CD8-positive, alpha-beta memory T cell (primary cell): ENCODE data around the gene TJP2. TPM values are rescaled to one million over a fixed set of nuclear protein-coding genes. Genes with fewer than 3 reads are reported as not detected.

Source experiments
- CTCF ChIA-PET: fragments of 350-600 bp; sonication (Branson Sonifier 250); formaldehyde crosslinking; loops from one replicate; lab custom pipeline; 2021; ENCODE audit warnings: antibody characterized with exemption; lab: Charles Lee
- POLR2A ChIA-PET: fragments of 350-600 bp; sonication (Branson Sonifier 250); formaldehyde crosslinking; loops from one replicate; lab custom pipeline; 2021; ENCODE audit warnings: antibody characterized with exemption; lab: Charles Lee
- DNase-seq, 5 donors: peaks; one replicate each; pipeline versions ENCODE4 v3.0.0 to v3.0.0-alpha.2; 2020 to 2022; ENCODE audit warnings: mixed read lengths in 1 of 5
- H3K27ac ChIP-seq: one replicate; pipeline ENCODE4 v1.7.0; 2013; ENCODE audit warnings: low read depth, mild to moderate bottlenecking, low read length, moderate library complexity
- H3K27me3 ChIP-seq: 2 replicates; pipeline ENCODE4 v1.7.0; 2013; ENCODE audit warnings: low read length, mild to moderate bottlenecking; ENCODE audit not compliant: insufficient read depth, poor library complexity, severe bottlenecking
- H3K36me3 ChIP-seq: 2 replicates; pipeline ENCODE4 v1.7.0; 2013; ENCODE audit warnings: mild to moderate bottlenecking, low read length, moderate library complexity; ENCODE audit not compliant: insufficient read depth
- H3K4me1 ChIP-seq: 2 replicates; pipeline ENCODE4 v1.7.0; 2013; ENCODE audit warnings: mild to moderate bottlenecking, low read length, moderate library complexity; ENCODE audit not compliant: insufficient read depth
- H3K4me3 ChIP-seq: 2 replicates; pipeline ENCODE4 v1.7.0; 2013; ENCODE audit warnings: mild to moderate bottlenecking, low read length
- H3K9me3 ChIP-seq: 2 replicates; pipeline ENCODE4 v1.7.0; 2013; ENCODE audit warnings: mild to moderate bottlenecking, low read length
- H3K27ac Mint-ChIP-seq, 8 donors: one replicate each; pipeline ENCODE4 v1.8.0; 2020 to 2021; ENCODE audit warnings: mixed read lengths in 8 of 8, mild to moderate bottlenecking in 6 of 8, inconsistent platforms in 3 of 8, moderate library complexity in 3 of 8
- H3K27me3 Mint-ChIP-seq, 2 donors: one replicate each; pipeline ENCODE4 v1.8.0; 2020 to 2021; ENCODE audit warnings: mixed read lengths in 2 of 2, mild to moderate bottlenecking in 1 of 2, moderate library complexity in 1 of 2
- H3K36me3 Mint-ChIP-seq, 3 donors: one replicate each; pipeline ENCODE4 v1.8.0; 2020 to 2021; ENCODE audit warnings: mixed read lengths in 3 of 3, inconsistent platforms in 1 of 3, mild to moderate bottlenecking in 1 of 3
- H3K4me1 Mint-ChIP-seq, 3 donors: one replicate each; pipeline ENCODE4 v1.8.0; 2020 to 2021; ENCODE audit warnings: mixed read lengths in 3 of 3, inconsistent platforms in 1 of 3, mild to moderate bottlenecking in 1 of 3
- H3K4me3 Mint-ChIP-seq, 7 donors: one replicate each; pipeline ENCODE4 v1.8.0; 2020 to 2021; ENCODE audit warnings: mixed read lengths in 7 of 7, mild to moderate bottlenecking in 6 of 7, moderate library complexity in 4 of 7, inconsistent platforms in 2 of 7
- H3K9me3 Mint-ChIP-seq, 5 donors: one replicate each; pipeline ENCODE4 v1.8.0; 2020 to 2022; ENCODE audit warnings: mixed read lengths in 5 of 5, mild to moderate bottlenecking in 3 of 5, moderate library complexity in 2 of 5, inconsistent platforms in 1 of 5
- polyA plus RNA-seq: library from polyadenylated mRNA; unstranded; fragments of 300-500 nt; fragmentation: Illumina TruSeq; gene quantifications from one replicate; pipeline ENCODE4 v1.2.3, GENCODE V29; 2021
- total RNA-seq, 2 experiments: library from RNA; stranded (reverse); gene quantifications; one replicate each; pipeline ENCODE4 v1.2.3, GENCODE V29; 2021

Gene TJP2
- total and polyA plus RNA-seq, 3 experiments from 2014 or later = 2.1 to 20.8 (median 19.7) TPM

DNA sequence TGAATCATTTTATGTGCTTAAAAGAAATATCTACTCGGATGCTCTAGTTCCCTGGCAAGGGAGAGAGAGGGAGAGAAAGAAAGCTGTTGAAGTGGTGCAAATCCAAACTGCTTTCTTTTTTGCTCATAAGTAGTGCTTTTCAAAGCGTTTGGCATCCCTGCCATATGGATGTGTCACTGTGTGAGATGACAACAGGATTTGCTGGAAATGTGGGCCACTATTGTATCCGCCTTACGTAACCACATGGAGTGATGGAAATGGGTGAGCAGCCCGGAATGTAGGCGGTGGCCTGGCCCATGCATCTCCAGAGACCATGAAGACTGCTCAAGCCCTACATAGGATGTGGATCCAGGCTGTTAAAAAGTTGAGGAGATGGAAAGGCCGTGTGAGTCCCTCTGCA, 30.8 kb downstream of the TJP2 start:
- Mint-ChIP-seq H3K36me3 (no peaks in the 10 kb centered on the region), H3K4me1 (peaks cover 5 to 10% (median 8%) of the 10 kb centered on the region in 3 donors), H3K27me3 (peaks cover 0 to 5% of the 10 kb centered on the region in 2 donors), H3K4me3 (no peak overlapping the region), H3K27ac (no peak overlapping the region), H3K9me3 (no peaks in the 10 kb centered on the region)
- Histone ChIP-seq H3K36me3 (no peaks in the 10 kb centered on the region), H3K27ac (no peak overlapping the region), H3K4me3 (no peak overlapping the region), H3K9me3 (no peaks in the 10 kb centered on the region), H3K4me1 (peaks cover 2% of the 10 kb centered on the region), H3K27me3 (no peaks in the 10 kb centered on the region)
- CTCF ChIA-PET = no interaction called here
- DNase-seq = no peak
- POLR2A ChIA-PET = no interaction called here

DNA sequence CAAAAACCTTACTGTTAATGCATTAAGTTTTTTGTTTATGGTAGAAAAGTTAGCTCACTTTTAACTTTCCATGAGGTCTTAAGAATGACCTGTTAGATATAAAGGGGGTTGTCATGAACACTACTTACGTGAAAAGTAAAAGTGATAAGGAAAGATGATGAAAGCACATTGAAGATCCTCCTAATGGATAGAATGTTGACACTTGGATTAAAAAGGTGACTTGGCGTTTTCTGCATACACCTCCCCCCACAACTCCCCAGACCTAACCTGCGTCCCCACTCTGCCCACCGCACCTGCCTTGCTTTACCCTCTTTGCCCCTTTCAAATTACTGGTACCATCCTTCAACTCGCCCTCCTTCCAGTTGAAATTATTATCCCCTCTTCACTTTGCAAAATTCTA, 32.0 kb downstream of the TJP2 start:
- Histone ChIP-seq H3K9me3 (no peaks in the 10 kb centered on the region), H3K4me1 (no peaks in the 10 kb centered on the region), H3K4me3 (no peak overlapping the region), H3K27me3 (no peaks in the 10 kb centered on the region), H3K27ac (no peak overlapping the region), H3K36me3 (no peaks in the 10 kb centered on the region)
- H3K4me1 Mint-ChIP-seq = no peaks in the 10 kb centered on the region
- H3K4me3 Mint-ChIP-seq = no peak overlapping the region
- POLR2A ChIA-PET = no interaction called here
- no peaks in the 10 kb centered on the region for H3K36me3 Mint-ChIP-seq
- DNase-seq = no peak
- peaks cover 0 to 5% of the 10 kb centered on the region in 2 donors for H3K27me3 Mint-ChIP-seq
- H3K27ac Mint-ChIP-seq = peak overlapping the region in 1 of 8 donors; percentile 87
- CTCF ChIA-PET = no interaction called here
- H3K9me3 Mint-ChIP-seq = no peaks in the 10 kb centered on the region

DNA sequence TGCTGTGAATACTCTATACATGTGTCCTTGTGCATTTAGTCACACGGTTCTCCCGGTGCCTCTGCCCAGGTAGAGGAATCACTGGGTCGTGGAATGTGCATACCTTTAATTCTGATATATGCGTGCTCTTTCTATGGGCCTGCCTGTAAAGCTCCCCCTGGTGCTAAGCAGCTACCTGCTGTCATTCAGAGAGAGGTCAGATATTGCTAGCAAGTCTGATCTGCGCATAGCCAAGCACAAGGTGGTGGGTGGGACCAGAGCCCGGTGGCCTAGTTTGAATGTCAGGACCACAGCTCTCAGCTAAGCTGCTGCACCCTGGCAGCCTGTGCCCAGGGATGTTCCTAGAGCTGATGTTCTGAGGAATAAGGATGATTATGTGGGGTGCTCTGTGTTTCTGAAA, 33.4 kb downstream of the TJP2 start:
- no peaks in the 10 kb centered on the region for H3K36me3 Mint-ChIP-seq
- DNase-seq = no peak
- H3K4me3 Mint-ChIP-seq = no peak overlapping the region
- no peak overlapping the region for H3K27ac Mint-ChIP-seq
- Histone ChIP-seq H3K27ac (no peak overlapping the region), H3K36me3 (no peaks in the 10 kb centered on the region), H3K27me3 (no peaks in the 10 kb centered on the region), H3K4me1 (no peaks in the 10 kb centered on the region), H3K9me3 (no peaks in the 10 kb centered on the region), H3K4me3 (no peak overlapping the region)
- H3K4me1 Mint-ChIP-seq = no peaks in the 10 kb centered on the region
- no peaks in the 10 kb centered on the region for H3K9me3 Mint-ChIP-seq
- CTCF ChIA-PET = interaction anchor here (1.1 kb wide), 1 partner anchor 14 kb away, joined by 3 read pairs; no protein-coding TSS in a partner anchor
- peaks cover 0 to 3% of the 10 kb centered on the region in 2 donors for H3K27me3 Mint-ChIP-seq
- POLR2A ChIA-PET = no interaction called here

DNA sequence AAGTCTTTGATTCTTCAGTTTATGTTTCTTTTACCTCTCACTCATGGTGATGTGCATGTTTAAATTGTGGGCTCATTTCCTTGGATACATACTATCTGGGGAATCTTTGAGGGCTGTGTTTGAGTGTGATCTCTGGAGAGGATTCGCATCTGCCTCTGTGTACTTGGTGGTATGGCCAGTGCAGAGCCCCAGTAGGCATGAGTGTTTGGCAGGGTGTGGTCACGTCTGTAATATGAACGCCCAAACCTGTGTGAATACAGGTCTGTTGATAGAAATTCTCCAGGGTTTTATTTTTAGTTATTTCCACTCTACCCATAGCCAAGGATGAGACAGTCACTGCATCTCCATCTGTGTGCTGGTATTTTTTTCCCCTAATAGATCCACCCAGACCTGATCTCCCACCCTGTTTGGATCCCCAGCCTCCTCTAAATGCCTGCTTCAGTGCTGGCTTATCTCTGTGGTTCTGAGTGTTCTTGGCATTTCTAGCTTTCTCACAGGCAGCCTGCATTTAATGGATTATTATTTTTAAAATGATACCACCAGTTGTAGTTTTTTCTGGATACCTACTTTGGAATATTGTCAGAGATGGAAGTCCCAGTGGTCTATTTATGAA, 37.5 kb downstream of the TJP2 start:
- Mint-ChIP-seq H3K9me3 (no peaks in the 10 kb centered on the region), H3K27ac (no peak overlapping the region), H3K27me3 (peaks cover 0 to 2% of the 10 kb centered on the region in 2 donors), H3K4me3 (no peak overlapping the region), H3K4me1 (no peaks in the 10 kb centered on the region), H3K36me3 (no peaks in the 10 kb centered on the region)
- Histone ChIP-seq H3K27ac (no peak overlapping the region), H3K4me3 (no peak overlapping the region), H3K36me3 (no peaks in the 10 kb centered on the region), H3K4me1 (no peaks in the 10 kb centered on the region), H3K27me3 (no peaks in the 10 kb centered on the region), H3K9me3 (no peaks in the 10 kb centered on the region)
- POLR2A ChIA-PET = no interaction called here
- DNase-seq = no peak
- CTCF ChIA-PET = no interaction called here

DNA sequence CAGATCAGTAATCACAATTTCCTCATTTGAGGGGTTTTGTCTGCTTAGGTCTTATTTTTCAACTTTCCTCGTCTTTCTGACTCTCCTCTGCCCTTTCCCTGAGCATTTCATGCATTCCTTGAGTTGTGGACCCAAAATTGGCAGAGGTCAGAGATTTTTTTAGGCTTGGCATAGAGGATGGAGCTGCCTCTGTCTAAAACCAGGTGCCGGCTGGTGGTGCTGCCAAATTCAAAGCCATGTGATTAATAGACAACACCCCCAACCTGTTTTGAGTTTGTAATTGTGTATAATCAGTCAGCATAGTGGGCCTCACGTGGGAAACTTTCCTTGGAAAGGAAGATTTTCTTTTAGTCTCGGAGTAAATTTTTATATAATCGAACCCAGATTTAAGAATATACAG, 39.6 kb downstream of the TJP2 start:
- Histone ChIP-seq H3K4me3 (no peak overlapping the region), H3K36me3 (no peaks in the 10 kb centered on the region), H3K9me3 (no peaks in the 10 kb centered on the region), H3K27me3 (no peaks in the 10 kb centered on the region), H3K27ac (no peak overlapping the region), H3K4me1 (no peaks in the 10 kb centered on the region)
- Mint-ChIP-seq H3K9me3 (no peaks in the 10 kb centered on the region), H3K27ac (no peak overlapping the region), H3K36me3 (no peaks in the 10 kb centered on the region), H3K27me3 (no peaks in the 10 kb centered on the region), H3K4me3 (no peak overlapping the region), H3K4me1 (no peaks in the 10 kb centered on the region)
- CTCF ChIA-PET = interaction anchor here (1.5 kb wide), 1 partner anchor 9 kb away, joined by 3 read pairs; no protein-coding TSS in a partner anchor
- POLR2A ChIA-PET = no interaction called here
- DNase-seq = no peak

DNA sequence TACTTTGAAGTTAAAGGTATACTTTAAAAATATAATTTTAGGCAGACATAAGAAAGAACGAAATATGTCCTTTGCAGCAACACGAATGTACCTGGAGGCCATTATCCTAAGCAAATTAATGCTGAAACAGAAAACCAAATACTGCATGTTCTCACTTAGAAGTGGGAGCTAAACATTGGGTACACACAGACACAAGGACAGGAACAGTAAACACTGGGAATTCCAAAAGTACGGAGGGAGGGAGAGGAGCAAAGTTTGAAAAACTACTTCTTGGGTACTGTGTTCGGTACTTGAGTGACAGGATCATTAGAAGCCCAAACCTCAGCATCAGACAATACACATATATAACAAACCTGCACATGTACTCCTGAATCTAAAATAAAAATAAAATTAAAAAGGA, 40.9 kb downstream of the TJP2 start:
- Mint-ChIP-seq H3K27ac (no peak overlapping the region), H3K9me3 (no peaks in the 10 kb centered on the region), H3K4me1 (no peaks in the 10 kb centered on the region), H3K27me3 (no peaks in the 10 kb centered on the region), H3K4me3 (no peak overlapping the region), H3K36me3 (no peaks in the 10 kb centered on the region)
- no peaks in the 10 kb centered on the region for H3K4me1 ChIP-seq
- H3K36me3 ChIP-seq = no peaks in the 10 kb centered on the region
- CTCF ChIA-PET = interaction anchor here (0.6 to 1.5 kb wide), 2 partner anchors 8 to 39 kb away, joined by 3 read pairs; no protein-coding TSS in a partner anchor
- peak overlapping the region; percentile 51 for H3K27ac ChIP-seq
- no peak overlapping the region for H3K4me3 ChIP-seq
- DNase-seq = no peak
- H3K9me3 ChIP-seq = no peaks in the 10 kb centered on the region
- POLR2A ChIA-PET = no interaction called here
- H3K27me3 ChIP-seq = no peaks in the 10 kb centered on the region

DNA sequence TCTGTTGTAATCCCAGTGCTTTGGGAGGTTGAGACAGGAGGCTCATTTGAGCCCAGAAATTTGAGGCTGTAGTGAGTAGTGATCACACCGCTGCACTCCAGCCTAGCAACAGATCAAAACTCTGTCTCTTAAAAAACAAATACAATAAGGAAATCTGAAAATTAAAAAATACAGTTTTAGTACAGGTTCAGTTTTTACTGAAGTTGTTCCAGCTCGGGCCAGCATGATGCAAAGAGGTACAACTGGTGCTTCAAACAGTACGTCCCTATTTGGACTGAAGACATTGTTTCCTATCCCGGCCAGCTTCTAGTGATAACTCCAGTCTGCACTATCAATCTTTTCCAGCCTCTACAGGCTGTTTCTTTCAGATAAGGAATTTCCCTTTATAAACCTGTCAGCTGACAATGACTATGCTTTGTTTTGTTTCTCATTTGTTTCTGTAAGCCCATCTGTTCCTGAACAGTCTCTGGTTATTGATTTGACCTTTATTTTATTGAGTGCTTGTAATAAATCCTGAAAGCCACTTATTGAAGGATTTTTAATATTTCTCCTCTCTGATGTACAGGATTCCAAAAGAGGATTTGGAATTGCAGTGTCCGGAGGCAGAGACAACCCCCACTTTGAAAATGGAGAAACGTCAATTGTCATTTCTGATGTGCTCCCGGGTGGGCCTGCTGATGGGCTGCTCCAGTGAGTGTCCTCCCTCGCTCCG, 41.9 kb downstream of the TJP2 start:
- DNase-seq = no peak
- Mint-ChIP-seq H3K27me3 (no peaks in the 10 kb centered on the region), H3K36me3 (no peaks in the 10 kb centered on the region), H3K4me3 (no peak overlapping the region), H3K9me3 (no peaks in the 10 kb centered on the region), H3K4me1 (no peaks in the 10 kb centered on the region), H3K27ac (no peak overlapping the region)
- CTCF ChIA-PET = interaction anchor here (1.2 kb wide), 1 partner anchor 20 kb away, joined by 3 read pairs; no protein-coding TSS in a partner anchor
- no peaks in the 10 kb centered on the region for H3K4me1 ChIP-seq
- no peaks in the 10 kb centered on the region for H3K9me3 ChIP-seq
- no peaks in the 10 kb centered on the region for H3K36me3 ChIP-seq
- POLR2A ChIA-PET = no interaction called here
- peak overlapping the region; percentile 51 for H3K27ac ChIP-seq
- H3K27me3 ChIP-seq = no peaks in the 10 kb centered on the region
- no peak overlapping the region for H3K4me3 ChIP-seq

DNA sequence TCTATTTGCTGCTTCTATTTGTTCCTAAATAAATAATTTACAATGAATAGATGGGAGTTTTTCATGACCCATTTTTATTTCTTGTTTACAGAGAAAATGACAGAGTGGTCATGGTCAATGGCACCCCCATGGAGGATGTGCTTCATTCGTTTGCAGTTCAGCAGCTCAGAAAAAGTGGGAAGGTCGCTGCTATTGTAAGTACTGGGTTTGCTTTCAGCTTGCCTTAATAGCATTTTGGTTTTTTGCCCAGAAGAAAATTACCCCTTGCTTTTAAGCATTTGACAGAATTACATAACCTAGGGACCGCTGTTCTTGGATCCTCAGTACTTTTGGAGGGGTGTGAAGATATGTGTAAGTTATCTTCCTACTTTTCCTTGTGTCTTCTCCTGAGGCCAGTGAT, 44.1 kb downstream of the TJP2 start:
- Mint-ChIP-seq H3K36me3 (no peaks in the 10 kb centered on the region), H3K9me3 (no peaks in the 10 kb centered on the region), H3K27me3 (no peaks in the 10 kb centered on the region), H3K4me3 (no peak overlapping the region), H3K4me1 (no peaks in the 10 kb centered on the region), H3K27ac (no peak overlapping the region)
- no peaks in the 10 kb centered on the region for H3K4me1 ChIP-seq
- no peaks in the 10 kb centered on the region for H3K27me3 ChIP-seq
- H3K4me3 ChIP-seq = no peak overlapping the region
- no peak for DNase-seq
- POLR2A ChIA-PET = no interaction called here
- no peaks in the 10 kb centered on the region for H3K9me3 ChIP-seq
- CTCF ChIA-PET = no interaction called here
- H3K27ac ChIP-seq = no peak overlapping the region
- H3K36me3 ChIP-seq = no peaks in the 10 kb centered on the region
